ENCODE results near the gene BPIFA3.

Gene BPIFA3

DNA sequence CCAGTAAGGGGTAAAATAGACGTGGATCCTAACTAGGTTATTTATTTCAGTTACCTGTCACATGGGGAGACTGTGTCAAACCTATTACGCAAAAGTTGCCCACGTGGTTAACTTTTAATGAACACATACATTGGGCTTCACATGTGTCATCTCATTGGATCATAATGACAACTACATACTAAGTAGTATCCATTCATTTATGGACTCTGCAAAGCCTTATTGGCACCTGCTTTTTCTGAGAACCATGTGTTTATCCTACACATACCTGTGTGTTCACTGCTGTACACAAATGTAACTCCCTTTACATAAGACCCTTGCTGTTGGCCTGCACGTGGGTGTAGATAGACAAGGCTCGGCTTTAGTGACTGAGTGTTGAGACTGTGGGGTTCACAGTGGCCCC is 23.8 kb downstream of the BPIFA3 start:
- Histone ChIP-seq H3K36me3 (ENCODE audit: insufficient read depth, low read length) (no peaks in the 10 kb centered on the region), H3K9me3 (ENCODE audit: low read depth, low read length) (no peaks in the 10 kb centered on the region), H3K27ac (no peak overlapping the region), H3K9ac (ENCODE audit: insufficient read length) (no peak overlapping the region), H3K4me3 (no peak overlapping the region)
- TF ChIP-seq EZH2 (IDR thresholded peaks at IDR 0.05) (no peak), FOXP2 (optimal IDR thresholded peaks at IDR 0.05; ENCODE audit: control extremely low read depth, extremely low read length, insufficient read depth) (no peak), POLR2AphosphoS5 (IDR thresholded peaks at IDR 0.05; ENCODE audit: borderline replicate concordance, low read depth, low read length) (no peak)
- DNase-seq (ENCODE audit: low read depth, low spot score) = no peak

DNA sequence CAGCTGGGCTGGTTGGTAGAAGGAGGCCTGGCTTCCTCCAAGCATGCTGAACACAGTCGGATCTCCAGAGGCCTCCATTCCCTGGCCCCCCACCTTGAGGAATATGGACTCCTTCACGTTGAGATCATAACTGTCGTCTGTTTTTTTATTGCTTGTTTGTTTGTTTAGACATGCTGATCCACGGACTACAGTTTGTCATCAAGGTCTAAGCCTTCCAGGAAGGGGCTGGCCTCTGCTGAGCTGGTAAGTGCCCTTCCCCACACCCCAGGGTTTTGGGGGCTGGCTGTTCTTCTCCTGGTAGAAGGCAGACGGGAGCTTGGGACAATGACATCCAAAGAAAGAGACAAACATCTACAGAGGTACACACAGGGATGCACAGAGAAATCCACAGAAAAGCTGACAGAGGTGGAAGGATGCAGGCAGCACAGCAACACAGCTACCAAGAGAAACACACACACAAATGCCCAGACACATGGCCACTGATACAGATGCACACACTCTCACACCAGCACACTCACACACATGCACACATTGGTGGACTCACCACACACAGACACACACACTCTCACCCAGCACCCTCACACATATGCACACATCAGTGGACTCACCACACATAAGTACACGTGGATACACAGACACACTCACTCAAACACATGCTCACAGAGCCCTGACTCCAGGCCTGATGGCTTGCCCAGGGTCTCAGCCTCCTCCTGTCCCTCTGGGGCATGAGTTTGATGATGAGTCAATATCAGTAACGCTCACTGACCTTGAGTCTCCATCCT is 25.4 kb downstream of the BPIFA3 start:
- TF ChIP-seq EZH2 (IDR thresholded peaks at IDR 0.05) (no peak), FOXP2 (optimal IDR thresholded peaks at IDR 0.05; ENCODE audit: control extremely low read depth, extremely low read length, insufficient read depth) (no peak), POLR2AphosphoS5 (IDR thresholded peaks at IDR 0.05; ENCODE audit: borderline replicate concordance, low read depth, low read length) (no peak)
- no peaks in the 10 kb centered on the region for H3K36me3 ChIP-seq (ENCODE audit: insufficient read depth, low read length)
- H3K4me3 ChIP-seq = no peak overlapping the region
- no peak overlapping the region for H3K9ac ChIP-seq (ENCODE audit: insufficient read length)
- H3K27ac ChIP-seq = no peak overlapping the region
- no peaks in the 10 kb centered on the region for H3K9me3 ChIP-seq (ENCODE audit: low read depth, low read length)
- DNase-seq (ENCODE audit: low read depth, low spot score) = no peak

DNA sequence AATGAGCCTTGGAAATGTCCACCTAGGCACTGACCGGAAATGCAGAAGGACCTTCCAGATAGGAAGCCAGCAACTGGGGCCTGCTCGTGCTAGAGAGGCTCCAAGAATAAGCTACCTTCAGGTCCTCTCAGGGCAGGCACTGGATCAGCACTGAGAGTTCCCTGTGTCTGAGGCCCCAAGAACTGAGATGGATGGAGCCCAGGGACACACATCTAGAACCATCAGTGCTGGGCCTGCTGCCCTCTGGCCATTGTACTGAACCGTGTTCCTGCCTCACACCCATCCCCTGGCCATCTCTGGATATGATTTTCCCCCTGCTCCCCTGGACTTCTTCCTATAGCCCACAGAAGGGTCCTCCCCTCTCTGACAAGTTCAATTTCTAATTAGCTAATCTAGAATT is 28.9 kb downstream of the BPIFA3 start:
- Histone ChIP-seq H3K27ac (no peak overlapping the region), H3K4me3 (no peak overlapping the region), H3K9ac (ENCODE audit: insufficient read length) (no peak overlapping the region), H3K9me3 (ENCODE audit: low read depth, low read length) (no peaks in the 10 kb centered on the region), H3K36me3 (ENCODE audit: insufficient read depth, low read length) (no peaks in the 10 kb centered on the region)
- no peak for DNase-seq (ENCODE audit: low read depth, low spot score)
- TF ChIP-seq POLR2AphosphoS5 (IDR thresholded peaks at IDR 0.05; ENCODE audit: borderline replicate concordance, low read depth, low read length) (no peak), FOXP2 (optimal IDR thresholded peaks at IDR 0.05; ENCODE audit: control extremely low read depth, extremely low read length, insufficient read depth) (no peak), EZH2 (IDR thresholded peaks at IDR 0.05) (no peak)

GRCh38 chr20:33249456-33249855 is 32.3 kb downstream of the BPIFA3 start:
- TF ChIP-seq POLR2AphosphoS5 (IDR thresholded peaks at IDR 0.05; ENCODE audit: borderline replicate concordance, low read depth, low read length) (no peak), FOXP2 (optimal IDR thresholded peaks at IDR 0.05; ENCODE audit: control extremely low read depth, extremely low read length, insufficient read depth) (no peak), EZH2 (IDR thresholded peaks at IDR 0.05) (no peak)
- no peaks in the 10 kb centered on the region for H3K36me3 ChIP-seq (ENCODE audit: insufficient read depth, low read length)
- no peak overlapping the region for H3K27ac ChIP-seq
- H3K4me3 ChIP-seq = no peak overlapping the region
- DNase-seq (ENCODE audit: low read depth, low spot score) = no peak
- no peak overlapping the region for H3K9ac ChIP-seq (ENCODE audit: insufficient read length)
- H3K9me3 ChIP-seq (ENCODE audit: low read depth, low read length) = no peaks in the 10 kb centered on the region

DNA sequence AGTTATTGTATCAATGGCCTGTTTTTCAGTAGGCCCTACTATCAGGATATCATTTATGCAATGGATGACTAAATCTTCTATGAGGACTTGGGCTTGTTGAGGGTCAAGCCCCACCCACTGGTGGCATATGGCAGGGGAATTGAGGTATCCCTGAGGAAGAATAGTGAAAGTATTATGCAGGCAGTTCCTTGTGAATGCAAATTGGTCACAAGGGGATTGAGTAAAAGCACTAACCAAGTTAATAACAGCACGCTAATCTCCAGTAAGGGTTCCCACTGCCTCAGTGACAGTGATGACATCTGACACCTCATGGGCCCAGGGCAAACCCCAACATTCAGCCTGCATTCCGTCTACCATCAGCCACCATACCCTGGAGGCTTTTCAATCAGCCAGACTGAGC is 33.5 kb downstream of the BPIFA3 start:
- no peak overlapping the region for H3K27ac ChIP-seq
- no peak overlapping the region for H3K4me3 ChIP-seq
- no peak for TF ChIP-seq FOXP2 (optimal IDR thresholded peaks at IDR 0.05; ENCODE audit: control extremely low read depth, extremely low read length, insufficient read depth)
- TF ChIP-seq POLR2AphosphoS5 (IDR thresholded peaks at IDR 0.05; ENCODE audit: borderline replicate concordance, low read depth, low read length) = no peak
- TF ChIP-seq EZH2 (IDR thresholded peaks at IDR 0.05) = no peak
- H3K9ac ChIP-seq (ENCODE audit: insufficient read length) = no peak overlapping the region
- no peaks in the 10 kb centered on the region for H3K36me3 ChIP-seq (ENCODE audit: insufficient read depth, low read length)
- DNase-seq (ENCODE audit: low read depth, low spot score) = no peak
- H3K9me3 ChIP-seq (ENCODE audit: low read depth, low read length) = no peaks in the 10 kb centered on the region

DNA sequence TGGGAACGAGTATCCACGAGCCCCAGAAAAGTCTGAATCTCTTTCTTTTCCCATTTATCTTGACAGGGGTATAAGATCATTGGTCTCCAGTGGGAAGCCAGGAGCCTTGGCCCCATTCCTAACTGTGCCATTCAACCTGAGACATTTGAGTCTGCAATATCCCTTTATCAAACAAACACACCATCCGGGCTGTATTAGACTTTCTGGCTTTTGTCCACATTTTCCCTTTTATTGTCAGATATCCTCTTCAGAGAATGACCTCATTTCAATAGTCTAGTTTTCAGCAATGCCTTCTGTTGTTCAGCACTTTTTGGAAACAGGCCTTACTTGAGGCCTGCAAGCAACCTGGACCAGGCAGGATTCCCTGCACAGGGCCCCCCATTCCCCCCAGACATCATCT is 34.3 kb downstream of the BPIFA3 start:
- H3K9ac ChIP-seq (ENCODE audit: insufficient read length) = no peak overlapping the region
- H3K27ac ChIP-seq = no peak overlapping the region
- no peaks in the 10 kb centered on the region for H3K9me3 ChIP-seq (ENCODE audit: low read depth, low read length)
- H3K4me3 ChIP-seq = no peak overlapping the region
- H3K36me3 ChIP-seq (ENCODE audit: insufficient read depth, low read length) = no peaks in the 10 kb centered on the region
- DNase-seq (ENCODE audit: low read depth, low spot score) = no peak
- TF ChIP-seq EZH2 (IDR thresholded peaks at IDR 0.05) = no peak
- TF ChIP-seq FOXP2 (optimal IDR thresholded peaks at IDR 0.05; ENCODE audit: control extremely low read depth, extremely low read length, insufficient read depth) = no peak
- no peak for TF ChIP-seq POLR2AphosphoS5 (IDR thresholded peaks at IDR 0.05; ENCODE audit: borderline replicate concordance, low read depth, low read length)

- H3K9ac ChIP-seq (ENCODE audit: insufficient read length) = no peak overlapping the region
- no peak for TF ChIP-seq POLR2AphosphoS5 (IDR thresholded peaks at IDR 0.05; ENCODE audit: borderline replicate concordance, low read depth, low read length)
- no peaks in the 10 kb centered on the region for H3K9me3 ChIP-seq (ENCODE audit: low read depth, low read length)
- no peaks in the 10 kb centered on the region for H3K36me3 ChIP-seq (ENCODE audit: insufficient read depth, low read length)
- DNase-seq (ENCODE audit: low read depth, low spot score) = no peak
- H3K27ac ChIP-seq = no peak overlapping the region
- H3K4me3 ChIP-seq = no peak overlapping the region
Measured at GRCh38 chr20:33252460-33252859, 35.3 kb downstream of the BPIFA3 start.

- no peak overlapping the region for H3K9ac ChIP-seq (ENCODE audit: insufficient read length)
- no peak for DNase-seq (ENCODE audit: low read depth, low spot score)
- no peak overlapping the region for H3K27ac ChIP-seq
- H3K4me3 ChIP-seq = no peak overlapping the region
- TF ChIP-seq EZH2 (IDR thresholded peaks at IDR 0.05) = no peak
- TF ChIP-seq FOXP2 (optimal IDR thresholded peaks at IDR 0.05; ENCODE audit: control extremely low read depth, extremely low read length, insufficient read depth) = no peak
- TF ChIP-seq POLR2AphosphoS5 (IDR thresholded peaks at IDR 0.05; ENCODE audit: borderline replicate concordance, low read depth, low read length) = no peak
- H3K9me3 ChIP-seq (ENCODE audit: low read depth, low read length) = no peaks in the 10 kb centered on the region
- no peaks in the 10 kb centered on the region for H3K36me3 ChIP-seq (ENCODE audit: insufficient read depth, low read length)
Measured at GRCh38 chr20:33255005-33255404, 37.9 kb downstream of the BPIFA3 start.

DNA sequence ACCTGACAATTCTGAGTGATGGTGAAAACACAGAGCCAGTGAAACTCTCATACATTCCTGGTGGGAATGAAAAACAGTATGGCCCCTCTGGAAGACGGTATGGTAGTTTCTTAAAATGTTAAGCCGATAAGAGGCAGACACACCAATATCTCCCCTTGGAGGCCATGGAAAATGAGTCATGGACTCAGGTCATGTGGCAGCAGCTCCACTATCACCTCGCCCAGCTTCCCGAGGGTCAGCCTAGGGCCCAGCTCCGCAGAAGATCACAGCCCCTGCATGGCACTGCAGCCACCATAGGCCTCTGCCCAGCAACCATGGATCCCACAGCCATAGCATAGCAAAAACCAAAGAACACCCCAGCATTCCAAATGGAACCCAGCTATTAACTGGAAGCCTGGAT is 40.1 kb downstream of the BPIFA3 start:
- Histone ChIP-seq H3K27ac (no peak overlapping the region), H3K9me3 (ENCODE audit: low read depth, low read length) (0 out of 2 replicates have a peak, but pooled peaks cover 2% of the 10 kb centered on the region), H3K9ac (ENCODE audit: insufficient read length) (no peak overlapping the region), H3K36me3 (ENCODE audit: insufficient read depth, low read length) (no peaks in the 10 kb centered on the region), H3K4me3 (no peak overlapping the region)
- TF ChIP-seq FOXP2 (optimal IDR thresholded peaks at IDR 0.05; ENCODE audit: control extremely low read depth, extremely low read length, insufficient read depth) (no peak), EZH2 (IDR thresholded peaks at IDR 0.05) (no peak), POLR2AphosphoS5 (IDR thresholded peaks at IDR 0.05; ENCODE audit: borderline replicate concordance, low read depth, low read length) (no peak)
- DNase-seq (ENCODE audit: low read depth, low spot score) = no peak
